OCI-LY3 (cell line): Measurements from ENCODE around the gene LMX1A.

Source experiments
- H2AFZ ChIP-seq: fragments of 200-600, 300-600 bp; shearing (Covaris generic); 2 replicates; pipeline ENCODE4 v1.6.0; 2014; ENCODE audit warnings: antibody characterized with exemption, low read depth, low read length
- H3K27ac ChIP-seq: fragments of 200-600, 300-600 bp; sonication (generic); 2 replicates; pipeline ENCODE4 v1.5.1; 2014; ENCODE audit warnings: mild to moderate bottlenecking, low read length, moderate library complexity, mixed read lengths
- H3K27me3 ChIP-seq: fragments of 200-600, 300-600 bp; sonication (generic); 2 replicates; pipeline ENCODE4 v1.6.1; 2014; ENCODE audit warnings: low read depth, low read length, mixed read lengths
- H3K36me3 ChIP-seq: fragments of 200-600, 300-600 bp; sonication (generic); replicated peaks from 2 replicates; pipeline ENCODE3; 2014; ENCODE audit warnings: low read depth, low read length, mixed read lengths
- H3K4me1 ChIP-seq: fragments of 300-600, 200-600 bp; sonication (generic); 2 replicates; pipeline ENCODE4 v1.6.1; 2014; ENCODE audit warnings: low read length, mixed read lengths
- H3K4me2 ChIP-seq: fragments of 200-600, 300-600 bp; sonication (generic); 2 replicates; pipeline ENCODE4 v1.6.1; 2014; ENCODE audit warnings: low read length, mixed read lengths
- H3K4me3 ChIP-seq: fragments of 300-600, 200-600 bp; sonication (generic); 2 replicates; pipeline ENCODE4 v1.5.1; 2014; ENCODE audit warnings: antibody characterized with exemption, mild to moderate bottlenecking, low read length, moderate library complexity
- H3K79me2 ChIP-seq: fragments of 300-600, 200-600 bp; shearing (Covaris generic); 2 replicates; pipeline ENCODE4 v1.6.1; 2014; ENCODE audit warnings: mild to moderate bottlenecking, low read length, mixed read lengths
- H3K9ac ChIP-seq: fragments of 300-600, 200-600 bp; shearing (Covaris generic); 2 replicates; pipeline ENCODE4 v1.6.0; 2014; ENCODE audit warnings: mild to moderate bottlenecking, low read length, moderate library complexity
- H3K9me3 ChIP-seq: fragments of 200-600, 300-600 bp; shearing (Covaris generic); 2 replicates; pipeline ENCODE4 v1.6.1; 2014; ENCODE audit warnings: low read length, mixed read lengths; ENCODE audit not compliant: insufficient read depth
- H4K20me1 ChIP-seq: fragments of 200-600, 300-600 bp; sonication (generic); 2 replicates; pipeline ENCODE4 v1.6.1; 2016; ENCODE audit warnings: low read length, mixed read lengths; ENCODE audit not compliant: insufficient read depth
- EZH2phosphoT487 ChIP-seq: fragments of 200-600 bp; shearing (Covaris generic); IDR thresholded peaks from 2 replicates; pipeline ENCODE4 v1.6.1; 2018; ENCODE audit warnings: antibody characterized with exemption, mixed run types, low read depth
- TF ChIP-seq, protein P1 (sequence below): fragments of 200-600, 300-600 bp; sonication (generic); IDR thresholded peaks from 2 replicates; pipeline ENCODE4 v1.5.1; 2014; ENCODE audit warnings: antibody characterized with exemption, low read length, low read depth

The LMX1A gene

DNA sequence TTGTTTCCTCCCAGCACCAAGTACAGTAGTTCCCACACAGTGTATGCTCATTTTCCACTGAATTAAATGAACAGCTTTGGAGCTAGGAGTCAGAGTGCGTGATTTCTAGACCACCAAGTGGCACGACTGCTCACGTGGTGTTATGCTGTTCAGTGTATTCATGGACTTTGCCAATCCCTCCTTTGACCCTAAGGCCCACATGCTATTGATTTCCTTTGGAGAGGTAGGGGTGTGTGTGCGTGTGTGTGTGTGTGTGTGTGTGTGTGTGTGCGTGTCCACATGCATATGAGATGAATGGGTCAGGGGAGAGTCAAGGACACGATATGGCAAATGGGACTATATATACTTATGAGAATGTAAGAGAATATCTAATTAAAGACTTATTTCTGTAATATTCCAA, 177.2 kb downstream of the LMX1A start:
- TF ChIP-seq, protein P1, sequence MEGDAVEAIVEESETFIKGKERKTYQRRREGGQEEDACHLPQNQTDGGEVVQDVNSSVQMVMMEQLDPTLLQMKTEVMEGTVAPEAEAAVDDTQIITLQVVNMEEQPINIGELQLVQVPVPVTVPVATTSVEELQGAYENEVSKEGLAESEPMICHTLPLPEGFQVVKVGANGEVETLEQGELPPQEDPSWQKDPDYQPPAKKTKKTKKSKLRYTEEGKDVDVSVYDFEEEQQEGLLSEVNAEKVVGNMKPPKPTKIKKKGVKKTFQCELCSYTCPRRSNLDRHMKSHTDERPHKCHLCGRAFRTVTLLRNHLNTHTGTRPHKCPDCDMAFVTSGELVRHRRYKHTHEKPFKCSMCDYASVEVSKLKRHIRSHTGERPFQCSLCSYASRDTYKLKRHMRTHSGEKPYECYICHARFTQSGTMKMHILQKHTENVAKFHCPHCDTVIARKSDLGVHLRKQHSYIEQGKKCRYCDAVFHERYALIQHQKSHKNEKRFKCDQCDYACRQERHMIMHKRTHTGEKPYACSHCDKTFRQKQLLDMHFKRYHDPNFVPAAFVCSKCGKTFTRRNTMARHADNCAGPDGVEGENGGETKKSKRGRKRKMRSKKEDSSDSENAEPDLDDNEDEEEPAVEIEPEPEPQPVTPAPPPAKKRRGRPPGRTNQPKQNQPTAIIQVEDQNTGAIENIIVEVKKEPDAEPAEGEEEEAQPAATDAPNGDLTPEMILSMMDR: no peak
- no peak for TF ChIP-seq EZH2phosphoT487
- Histone ChIP-seq H3K27me3 (peaks cover 12% of the 10 kb centered on the region; the same call in 1 of the 2 replicates), H2AFZ (no peak overlapping the region), H3K9ac (no peak overlapping the region), H3K4me2 (no peak overlapping the region), H3K36me3 (no peaks in the 10 kb centered on the region), H4K20me1 (no peaks in the 10 kb centered on the region), H3K9me3 (no peaks in the 10 kb centered on the region), H3K79me2 (no peaks in the 10 kb centered on the region), H3K4me1 (no peaks in the 10 kb centered on the region), H3K4me3 (no peak overlapping the region), H3K27ac (no peak overlapping the region)

DNA sequence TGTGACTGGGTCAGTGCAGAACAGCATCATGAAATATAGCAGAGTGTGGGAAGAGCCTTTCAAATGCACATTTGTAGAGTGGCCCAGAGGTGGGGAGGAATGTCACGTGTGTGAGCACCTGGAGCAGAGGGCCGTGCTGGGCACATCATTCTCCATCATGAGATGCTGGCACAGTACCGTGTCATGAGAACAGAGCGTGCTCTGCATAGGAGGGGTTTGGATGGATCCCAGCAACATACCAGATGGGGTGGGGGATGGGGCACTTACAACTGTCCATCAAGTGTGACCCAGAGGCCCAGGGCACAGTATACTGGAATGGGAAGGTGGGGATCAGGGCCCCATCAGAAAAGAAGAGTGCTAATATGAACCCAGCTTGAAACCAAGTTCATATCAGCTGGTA, 182.0 kb downstream of the LMX1A start:
- no peak overlapping the region for H3K4me3 ChIP-seq
- no peaks in the 10 kb centered on the region for H3K9me3 ChIP-seq
- peaks cover 24% of the 10 kb centered on the region; the same call in 1 of the 2 replicates for H3K27me3 ChIP-seq
- no peaks in the 10 kb centered on the region for H3K4me1 ChIP-seq
- H3K9ac ChIP-seq: no peak overlapping the region
- H3K4me2 ChIP-seq: no peak overlapping the region
- TF ChIP-seq EZH2phosphoT487: no peak
- TF ChIP-seq, protein P1: no peak
- H3K27ac ChIP-seq: no peak overlapping the region
- no peaks in the 10 kb centered on the region for H4K20me1 ChIP-seq
- no peak overlapping the region for H2AFZ ChIP-seq
- H3K79me2 ChIP-seq: no peaks in the 10 kb centered on the region
- no peaks in the 10 kb centered on the region for H3K36me3 ChIP-seq

DNA sequence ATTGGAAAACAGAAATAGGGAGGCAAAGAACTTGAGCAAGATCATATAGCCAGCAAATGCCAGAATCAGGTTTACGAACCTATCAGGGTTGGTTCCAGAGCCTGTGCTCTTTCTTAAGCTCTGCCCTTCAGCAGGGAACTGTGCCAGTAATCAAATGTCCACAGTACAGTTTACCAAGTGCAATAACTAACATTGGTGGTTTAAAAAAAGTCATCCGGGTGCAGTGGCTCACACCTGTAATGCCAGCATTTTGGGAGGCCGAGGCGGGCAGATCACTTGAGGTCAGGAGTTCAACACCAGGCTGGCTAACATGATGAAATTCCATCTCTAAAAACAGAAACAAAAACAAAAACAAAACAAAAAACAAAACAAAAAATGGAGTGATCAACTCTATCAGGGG, 182.7 kb downstream of the LMX1A start:
- Histone ChIP-seq H3K4me2 (no peak overlapping the region), H3K36me3 (no peaks in the 10 kb centered on the region), H2AFZ (no peak overlapping the region), H3K9ac (no peak overlapping the region), H3K9me3 (no peaks in the 10 kb centered on the region), H3K4me1 (no peaks in the 10 kb centered on the region), H3K79me2 (no peaks in the 10 kb centered on the region), H3K27ac (no peak overlapping the region), H3K27me3 (peaks cover 28% of the 10 kb centered on the region; the same call in 1 of the 2 replicates), H3K4me3 (no peak overlapping the region), H4K20me1 (no peaks in the 10 kb centered on the region)
- no peak for TF ChIP-seq EZH2phosphoT487
- TF ChIP-seq, protein P1: no peak

DNA sequence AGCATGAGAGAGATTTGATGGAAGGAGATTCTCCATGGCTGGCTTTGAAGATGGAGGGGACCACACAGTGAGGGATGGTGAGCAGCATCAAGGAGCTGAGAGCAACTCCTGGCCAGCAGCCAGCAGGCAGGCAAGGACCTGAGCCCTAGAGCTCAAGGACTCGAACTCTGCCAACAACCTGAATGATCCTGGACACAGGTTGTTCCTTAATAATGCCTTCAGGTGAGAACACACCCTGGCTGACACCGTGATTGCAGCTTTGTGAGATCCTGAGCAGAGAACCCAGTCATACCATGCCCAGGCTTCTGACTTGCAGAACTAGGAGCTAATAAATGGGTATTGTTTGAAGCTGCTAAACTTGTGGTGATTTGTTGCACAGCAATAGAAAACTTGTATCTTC, 183.1 kb downstream of the LMX1A start:
- Histone ChIP-seq H3K9ac (no peak overlapping the region), H3K27ac (no peak overlapping the region), H3K36me3 (no peaks in the 10 kb centered on the region), H4K20me1 (no peaks in the 10 kb centered on the region), H3K27me3 (peaks cover 30% of the 10 kb centered on the region; the same call in 1 of the 2 replicates), H3K4me3 (no peak overlapping the region), H3K4me2 (no peak overlapping the region), H3K79me2 (no peaks in the 10 kb centered on the region), H3K9me3 (no peaks in the 10 kb centered on the region), H3K4me1 (no peaks in the 10 kb centered on the region), H2AFZ (no peak overlapping the region)
- TF ChIP-seq, protein P1: no peak
- no peak for TF ChIP-seq EZH2phosphoT487
